Panc1 (cell line): ENCODE data around the gene ANAPC1.

Source experiments
- POLR2AphosphoS5 ChIP-seq: IDR thresholded peaks from 2 replicates; pipeline ENCODE4 v1.6.1; 2012; ENCODE audit warnings: mild to moderate bottlenecking, low read depth, low read length, moderate library complexity
- SIN3A ChIP-seq: IDR thresholded peaks from 2 replicates; pipeline ENCODE4 v1.6.1; 2012; ENCODE audit warnings: low read depth, mild to moderate bottlenecking, low read length, moderate library complexity, borderline replicate concordance; ENCODE audit not compliant: insufficient read depth
- TF ChIP-seq, protein P1 (sequence below): fragments of 450-650 bp; IDR thresholded peaks from 2 replicates; pipeline ENCODE4 v1.5.1; 2017; ENCODE audit warnings: mild to moderate bottlenecking

DNA sequence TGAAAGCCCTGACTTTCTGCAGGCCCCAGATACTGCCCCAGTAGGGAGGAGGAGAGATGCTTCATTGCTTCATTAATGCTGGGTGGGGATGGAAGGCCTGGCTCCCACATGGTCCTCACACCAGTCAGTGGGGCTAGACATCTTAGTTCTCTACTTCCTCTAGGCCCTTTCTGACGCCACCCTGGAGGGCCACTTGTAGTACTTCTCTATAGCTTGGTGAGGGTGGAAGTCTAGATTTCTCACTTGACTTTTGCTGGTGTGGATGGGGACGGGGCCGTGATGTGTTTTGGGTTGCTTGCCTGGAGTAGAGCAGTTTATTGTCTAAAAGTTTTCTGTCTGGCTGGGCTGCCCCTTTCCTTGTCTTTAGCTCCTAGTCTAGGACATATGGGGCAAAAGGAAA lies 33.1 kb upstream of the ANAPC1 start:
- TF ChIP-seq, protein P1, sequence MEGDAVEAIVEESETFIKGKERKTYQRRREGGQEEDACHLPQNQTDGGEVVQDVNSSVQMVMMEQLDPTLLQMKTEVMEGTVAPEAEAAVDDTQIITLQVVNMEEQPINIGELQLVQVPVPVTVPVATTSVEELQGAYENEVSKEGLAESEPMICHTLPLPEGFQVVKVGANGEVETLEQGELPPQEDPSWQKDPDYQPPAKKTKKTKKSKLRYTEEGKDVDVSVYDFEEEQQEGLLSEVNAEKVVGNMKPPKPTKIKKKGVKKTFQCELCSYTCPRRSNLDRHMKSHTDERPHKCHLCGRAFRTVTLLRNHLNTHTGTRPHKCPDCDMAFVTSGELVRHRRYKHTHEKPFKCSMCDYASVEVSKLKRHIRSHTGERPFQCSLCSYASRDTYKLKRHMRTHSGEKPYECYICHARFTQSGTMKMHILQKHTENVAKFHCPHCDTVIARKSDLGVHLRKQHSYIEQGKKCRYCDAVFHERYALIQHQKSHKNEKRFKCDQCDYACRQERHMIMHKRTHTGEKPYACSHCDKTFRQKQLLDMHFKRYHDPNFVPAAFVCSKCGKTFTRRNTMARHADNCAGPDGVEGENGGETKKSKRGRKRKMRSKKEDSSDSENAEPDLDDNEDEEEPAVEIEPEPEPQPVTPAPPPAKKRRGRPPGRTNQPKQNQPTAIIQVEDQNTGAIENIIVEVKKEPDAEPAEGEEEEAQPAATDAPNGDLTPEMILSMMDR, result no peak
- TF ChIP-seq POLR2AphosphoS5, result no peak
- TF ChIP-seq SIN3A, result no peak
